ENCODE results near the gene MRFAP1.

Gene MRFAP1

GRCh38 chr4:6609415-6610079 lies 30.9 kb upstream of the MRFAP1 start:
- no peak for DNase-seq (ENCODE audit: extremely low spot score, insufficient read length, low read depth)
- no peak for FAIRE-seq

GRCh38 chr4:6610856-6611430 lies 29.5 kb upstream of the MRFAP1 start:
- DNase-seq (ENCODE audit: extremely low spot score, insufficient read length, low read depth) (no peak), FAIRE-seq (no peak)

- DNase-seq (ENCODE audit: extremely low spot score, insufficient read length, low read depth) (no peak), FAIRE-seq (no peak)
Observed at GRCh38 chr4:6612961-6613675, 27.4 kb upstream of the MRFAP1 start.

- FAIRE-seq (no peak), DNase-seq (ENCODE audit: extremely low spot score, insufficient read length, low read depth) (no peak)
Observed at GRCh38 chr4:6613676-6614651, 26.5 kb upstream of the MRFAP1 start.

- FAIRE-seq, result no peak
Observed at GRCh38 chr4:6614701-6615230, 25.7 kb upstream of the MRFAP1 start.

GRCh38 chr4:6616087-6616995 lies 24.1 kb upstream of the MRFAP1 start:
- DNase-seq (ENCODE audit: extremely low spot score, insufficient read length, low read depth) (no peak), FAIRE-seq (no peak)

More at GRCh38 chr4:6614701-6615230, 25.7 kb upstream of the MRFAP1 start:
- DNase-seq (ENCODE audit: extremely low spot score, insufficient read length, low read depth), result no peak

- FAIRE-seq, result no peak
- no peak for DNase-seq (ENCODE audit: extremely low spot score, insufficient read length, low read depth)
Observed at GRCh38 chr4:6617246-6617645, 23.2 kb upstream of the MRFAP1 start.

- FAIRE-seq, result no peak
Observed at GRCh38 chr4:6618386-6619115, 21.9 kb upstream of the MRFAP1 start.

GRCh38 chr4:6619116-6619465 lies 21.4 kb upstream of the MRFAP1 start:
- no peak for FAIRE-seq
- DNase-seq (ENCODE audit: extremely low spot score, insufficient read length, low read depth), result no peak

More at GRCh38 chr4:6618386-6619115, 21.9 kb upstream of the MRFAP1 start:
- no peak for DNase-seq (ENCODE audit: extremely low spot score, insufficient read length, low read depth)

GRCh38 chr4:6619466-6620255 lies 20.8 kb upstream of the MRFAP1 start:
- FAIRE-seq, result no peak
- DNase-seq (ENCODE audit: extremely low spot score, insufficient read length, low read depth), result no peak

- no peak for FAIRE-seq
- DNase-seq (ENCODE audit: extremely low spot score, insufficient read length, low read depth), result no peak
Observed at GRCh38 chr4:6620296-6620695, 20.2 kb upstream of the MRFAP1 start.

- no peak for FAIRE-seq
- no peak for DNase-seq (ENCODE audit: extremely low spot score, insufficient read length, low read depth)
Observed at GRCh38 chr4:6620891-6621555, 19.5 kb upstream of the MRFAP1 start.

GRCh38 chr4:6621556-6621927 lies 18.9 kb upstream of the MRFAP1 start:
- no peak for FAIRE-seq
- no peak for DNase-seq (ENCODE audit: extremely low spot score, insufficient read length, low read depth)

- DNase-seq (ENCODE audit: extremely low spot score, insufficient read length, low read depth) (no peak), FAIRE-seq (no peak)
Observed at GRCh38 chr4:6622744-6623143, 17.7 kb upstream of the MRFAP1 start.

- DNase-seq (ENCODE audit: extremely low spot score, insufficient read length, low read depth), result no peak
- no peak for FAIRE-seq
Observed at GRCh38 chr4:6625256-6625655, 15.2 kb upstream of the MRFAP1 start.

GRCh38 chr4:6626066-6626465 lies 14.4 kb upstream of the MRFAP1 start:
- FAIRE-seq, result no peak

GRCh38 chr4:6627832-6628231 lies 12.7 kb upstream of the MRFAP1 start:
- DNase-seq (ENCODE audit: extremely low spot score, insufficient read length, low read depth) (no peak), FAIRE-seq (no peak)

More at GRCh38 chr4:6626066-6626465, 14.4 kb upstream of the MRFAP1 start:
- no peak for DNase-seq (ENCODE audit: extremely low spot score, insufficient read length, low read depth)

Measured in GM18507 (cell line).